ENCODE measurements around the gene OLFML1. TPM values are rescaled to one million over a fixed set of nuclear protein-coding genes. Genes with fewer than 3 reads are reported as not detected.

The OLFML1 gene
- total and polyA plus RNA-seq, 2 of the 8 experiments (the other 6 are each of a cell fraction or from before 2014, with no cell fraction given), result 0.24 TPM; not detected in 1

GRCh38 chr11:7450836-7451235 is 34.5 kb upstream of the OLFML1 start (continued):
- TF ChIP-seq CHD7 (IDR thresholded peaks at IDR 0.05; ENCODE audit: insufficient replicate concordance, low read length), result no peak
- TF ChIP-seq CREB1 (IDR thresholded peaks at IDR 0.05), result no peak
- TF ChIP-seq CHD1 (IDR thresholded peaks at IDR 0.05; ENCODE audit: low read depth, low read length), result no peak
- TF ChIP-seq POLR2A (IDR thresholded peaks at IDR 0.05; ENCODE audit: control extremely low read depth in 1 of 2, low read depth in 2 of 2, low read length in 2 of 2), result no peak
- no peak for TF ChIP-seq RAD21 (IDR thresholded peaks at IDR 0.05 in 1 of 2, conservative IDR thresholded peaks at IDR 0.05 in 1 of 2; ENCODE audit: low read depth in 2 of 2, low read length in 2 of 2)
- TF ChIP-seq SUZ12 (IDR thresholded peaks at IDR 0.05; ENCODE audit: low read length), result no peak
- no peak for TF ChIP-seq ATF3 (IDR thresholded peaks at IDR 0.05; ENCODE audit: insufficient read depth, low read depth, low read length)
